Upper lobe of left lung (tissue), 6 donors: ENCODE results near the gene SSTR3. TPM values are rescaled to one million over a fixed set of nuclear protein-coding genes. Genes with fewer than 3 reads are reported as not detected.

Source experiments
- ATAC-seq, 2 donors: fragments of 200-7000 bp; cut with Tn5 transposase; one replicate each; pipeline ENCODE4 v1.9.1; 2022; ENCODE audit warnings: mild to moderate bottlenecking in 2 of 2, moderate library complexity in 2 of 2; ENCODE audit not compliant: low FRiP score in 2 of 2
- DNase-seq, 2 donors: peaks; one replicate each; pipeline ENCODE4 v3.0.0-alpha.2; 2019 to 2020
- H3K27ac ChIP-seq, 4 donors: fragments of 200-600 bp; sonication (generic); one replicate each; pipeline ENCODE4 v1.5.1; 2016 to 2019
- H3K27me3 ChIP-seq, 4 donors: fragments of 200-600 bp; sonication (generic); one replicate each; pipeline ENCODE4 v1.5.1; 2017 to 2019
- H3K36me3 ChIP-seq, 4 donors: fragments of 200-600 bp; sonication (generic); one replicate each; pipeline ENCODE4 v1.5.1; 2016 to 2019
- H3K4me1 ChIP-seq, 4 donors: fragments of 200-600 bp; sonication (generic); one replicate each; pipeline ENCODE4 v1.5.1; 2018 to 2019
- H3K4me3 ChIP-seq, 4 donors: fragments of 200-600 bp; sonication (generic); one replicate each; pipeline ENCODE4 v1.5.1; 2017 to 2019; ENCODE audit warnings: mild to moderate bottlenecking in 2 of 4, moderate library complexity in 1 of 4
- H3K9me3 ChIP-seq, 4 donors: fragments of 200-600 bp; sonication (generic); one replicate each; pipeline ENCODE4 v1.5.1; 2018 to 2019
- EP300 ChIP-seq, 4 donors: sonication (generic); formaldehyde crosslinking; IDR thresholded peaks; one replicate each; pipeline ENCODE4 v1.5.1; 2017; ENCODE audit warnings: antibody characterized with exemption in 4 of 4, control low read depth in 2 of 4
- POLR2A ChIP-seq, 4 donors: fragments of 450-650 bp; IDR thresholded peaks; one replicate each; pipeline ENCODE4 v1.5.1; 2016 to 2017; ENCODE audit warnings: antibody characterized with exemption in 4 of 4, mild to moderate bottlenecking in 2 of 4
- POLR2AphosphoS5 ChIP-seq, 2 donors: sonication (generic); formaldehyde crosslinking; IDR thresholded peaks; one replicate each; pipeline ENCODE4 v1.5.1; 2017; ENCODE audit warnings: antibody characterized with exemption in 2 of 2
- WGBS, 2 donors: methylation state at CpG; one replicate each; pipeline ENCODE4 v1.1.5; 2017 to 2018; 5-methylcytosine and 5-hydroxymethylcytosine counted together
- total RNA-seq, 6 donors: library from RNA; depleted of rRNA in 4 of 6; stranded (reverse); fragments of >200 nt in 4 of 6; gene quantifications; one replicate each; pipeline versions ENCODE4 v1.1.0 to v1.2.1, GENCODE V29; 2016 to 2021
- TF ChIP-seq, protein P1 (sequence below), 6 experiments: fragments of 450-650 bp in 4 of 6; fragments of 200-600 bp in 2 of 6; sonication (generic) in 2 of 6; IDR thresholded peaks; one replicate each; pipeline ENCODE4 v1.5.1; 2016 to 2019; ENCODE audit warnings: antibody characterized with exemption in 6 of 6
- donor health status: DM: no; HTN: no; CAD: no; lungs with moderate emphysema.
- donor health status: DM: no; HTN: yes; CAD: no; lungs with severe emphysema.

Gene SSTR3
- total RNA-seq, 6 donors from 2014 or later: 0.06 to 0.13 TPM; not detected in 4

DNA sequence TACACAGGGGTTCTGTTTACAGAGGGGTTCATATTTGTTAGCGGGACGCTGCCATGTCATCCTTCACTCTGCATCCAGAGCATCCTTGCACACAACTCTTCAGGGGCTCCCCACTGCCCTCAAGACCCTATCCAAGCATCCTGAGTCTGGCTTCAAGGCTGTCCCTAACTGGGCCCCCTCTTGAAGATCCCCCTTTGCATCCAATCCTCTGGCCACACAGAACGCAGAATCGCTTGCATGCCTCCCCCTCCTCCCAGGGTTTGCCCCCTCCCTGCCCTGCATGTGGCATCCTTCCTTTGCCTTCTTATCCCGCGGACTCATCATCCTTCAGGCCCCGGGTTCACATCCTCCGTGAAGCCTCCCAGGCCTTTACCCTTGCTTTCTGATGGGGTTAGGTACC lies 42.9 kb downstream of the SSTR3 start:
- H3K27me3 ChIP-seq: no peaks in the 10 kb centered on the region
- no peak overlapping the region for H3K27ac ChIP-seq
- H3K4me1 ChIP-seq: peaks cover 15 to 22% (median 16%) of the 10 kb centered on the region in 4 donors
- no peak for TF ChIP-seq POLR2A (IDR thresholded peaks at IDR 0.05)
- no peak for TF ChIP-seq EP300 (IDR thresholded peaks at IDR 0.05)
- TF ChIP-seq POLR2AphosphoS5 (IDR thresholded peaks at IDR 0.05): no peak
- TF ChIP-seq, protein P1, sequence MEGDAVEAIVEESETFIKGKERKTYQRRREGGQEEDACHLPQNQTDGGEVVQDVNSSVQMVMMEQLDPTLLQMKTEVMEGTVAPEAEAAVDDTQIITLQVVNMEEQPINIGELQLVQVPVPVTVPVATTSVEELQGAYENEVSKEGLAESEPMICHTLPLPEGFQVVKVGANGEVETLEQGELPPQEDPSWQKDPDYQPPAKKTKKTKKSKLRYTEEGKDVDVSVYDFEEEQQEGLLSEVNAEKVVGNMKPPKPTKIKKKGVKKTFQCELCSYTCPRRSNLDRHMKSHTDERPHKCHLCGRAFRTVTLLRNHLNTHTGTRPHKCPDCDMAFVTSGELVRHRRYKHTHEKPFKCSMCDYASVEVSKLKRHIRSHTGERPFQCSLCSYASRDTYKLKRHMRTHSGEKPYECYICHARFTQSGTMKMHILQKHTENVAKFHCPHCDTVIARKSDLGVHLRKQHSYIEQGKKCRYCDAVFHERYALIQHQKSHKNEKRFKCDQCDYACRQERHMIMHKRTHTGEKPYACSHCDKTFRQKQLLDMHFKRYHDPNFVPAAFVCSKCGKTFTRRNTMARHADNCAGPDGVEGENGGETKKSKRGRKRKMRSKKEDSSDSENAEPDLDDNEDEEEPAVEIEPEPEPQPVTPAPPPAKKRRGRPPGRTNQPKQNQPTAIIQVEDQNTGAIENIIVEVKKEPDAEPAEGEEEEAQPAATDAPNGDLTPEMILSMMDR (IDR thresholded peaks at IDR 0.05): no peak
- DNase-seq (peak in 1 of 2 donors; percentile 11), ATAC-seq (no peak)
- WGBS, 2 donors: 91 to 93% methylated on average over 8 of the region's 8 CpGs
- no peak overlapping the region for H3K4me3 ChIP-seq
- no peaks in the 10 kb centered on the region for H3K36me3 ChIP-seq
- no peaks in the 10 kb centered on the region for H3K9me3 ChIP-seq

DNA sequence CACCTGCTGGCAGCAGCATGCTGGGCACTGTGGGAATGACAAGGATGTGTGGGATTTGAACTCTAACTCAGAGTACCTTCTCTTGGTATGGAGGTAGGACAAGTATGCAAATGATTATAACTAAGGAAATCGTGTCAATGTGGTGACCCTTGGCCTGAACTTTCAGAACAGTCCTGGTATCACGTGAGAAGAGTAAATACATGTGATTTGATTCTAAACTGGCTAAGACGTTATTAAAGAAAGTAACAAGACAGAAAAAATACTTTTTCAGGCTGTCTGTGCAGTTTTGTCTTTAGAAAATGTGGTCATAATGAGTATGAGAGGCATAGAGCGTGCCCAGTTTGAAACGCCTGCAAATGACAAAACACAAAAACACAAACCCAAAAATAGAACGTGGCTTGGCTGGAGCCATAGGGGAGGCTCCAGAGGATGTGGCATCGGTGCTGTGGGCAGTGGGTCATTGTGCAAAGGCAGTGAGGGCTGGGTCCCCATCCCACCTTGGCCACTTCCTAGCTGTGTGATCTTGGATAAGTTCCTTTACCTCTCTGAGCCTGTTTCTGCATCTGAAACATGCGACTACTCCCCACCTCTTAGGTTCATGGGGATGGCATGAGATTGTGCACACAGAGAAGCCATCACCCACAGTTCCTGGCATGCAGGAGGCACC lies 44.2 kb downstream of the SSTR3 start:
- H3K27ac ChIP-seq: peak overlapping the region in 3 of 4 donors; percentile 68 to 81 (median 70)

DNA sequence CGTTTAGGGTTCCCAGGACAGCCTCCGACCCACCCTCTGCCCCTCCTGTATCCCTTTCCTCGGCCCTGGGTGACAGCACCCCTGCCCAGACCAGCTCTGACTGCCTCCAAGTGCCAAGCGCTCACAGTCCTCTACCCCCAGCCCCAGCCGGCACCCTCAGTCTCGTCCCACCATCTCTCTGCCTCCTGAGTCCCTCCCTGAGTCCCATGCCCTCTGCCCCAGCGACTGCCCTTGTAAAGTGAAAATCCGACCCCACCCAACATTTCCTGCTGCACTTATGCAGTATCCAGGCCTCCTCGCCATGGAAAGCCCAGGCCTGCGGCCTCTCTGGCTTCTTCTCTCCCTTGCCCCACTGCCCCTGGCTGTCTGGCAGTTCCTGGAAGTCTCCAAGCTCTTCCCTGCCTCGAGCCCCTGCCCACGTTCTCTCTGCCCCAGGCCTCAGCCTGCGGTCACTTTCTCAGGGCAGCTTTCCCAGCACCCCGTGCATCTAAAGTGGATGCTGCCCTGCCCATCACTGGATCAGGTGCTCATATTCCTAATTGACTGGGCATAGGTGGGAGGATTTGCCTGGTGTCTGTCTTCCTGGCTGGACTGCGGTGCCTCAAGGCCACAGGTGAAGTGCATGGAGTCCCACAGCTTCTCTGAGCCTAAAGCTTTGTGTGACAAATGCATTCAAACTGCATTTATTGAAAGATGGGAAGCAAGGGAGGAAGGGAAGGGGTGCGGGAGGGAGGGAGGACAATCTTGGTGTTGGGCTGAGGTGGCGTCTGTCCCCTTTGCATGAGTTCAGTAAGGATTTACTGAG lies 44.9 kb downstream of the SSTR3 start:
- no peak for DNase-seq
- H3K27ac ChIP-seq: peak overlapping the region in 3 of 4 donors; percentile 68 to 81 (median 70)
- no peaks in the 10 kb centered on the region for H3K27me3 ChIP-seq
- no peak for ATAC-seq
- no peaks in the 10 kb centered on the region for H3K36me3 ChIP-seq
- H3K9me3 ChIP-seq: no peaks in the 10 kb centered on the region
- peak overlapping the region in 1 of 4 donors; percentile 18 for H3K4me3 ChIP-seq
- peaks cover 15 to 22% (median 16%) of the 10 kb centered on the region in 4 donors for H3K4me1 ChIP-seq
- no peak for TF ChIP-seq POLR2A (IDR thresholded peaks at IDR 0.05)
- TF ChIP-seq POLR2AphosphoS5 (IDR thresholded peaks at IDR 0.05): no peak
- TF ChIP-seq, protein P1 (IDR thresholded peaks at IDR 0.05): no peak
- TF ChIP-seq EP300 (IDR thresholded peaks at IDR 0.05): no peak
- WGBS, 2 donors: 67 to 68% methylated on average over 17 of the region's 17 CpGs

More for the DNA sequence above, 44.2 kb downstream of the SSTR3 start:
- WGBS, 2 donors: 48 to 51% methylated on average over 8 of the region's 8 CpGs
- TF ChIP-seq POLR2AphosphoS5 (IDR thresholded peaks at IDR 0.05) (no peak), POLR2A (IDR thresholded peaks at IDR 0.05) (no peak), EP300 (IDR thresholded peaks at IDR 0.05) (no peak)
- TF ChIP-seq, protein P1 (IDR thresholded peaks at IDR 0.05): no peak
- H3K9me3 ChIP-seq: no peaks in the 10 kb centered on the region
- H3K27me3 ChIP-seq: no peaks in the 10 kb centered on the region
- peaks cover 15 to 22% (median 16%) of the 10 kb centered on the region in 4 donors for H3K4me1 ChIP-seq
- no peak overlapping the region for H3K4me3 ChIP-seq
- DNase-seq (no peak), ATAC-seq (no peak)
- H3K36me3 ChIP-seq: no peaks in the 10 kb centered on the region

DNA sequence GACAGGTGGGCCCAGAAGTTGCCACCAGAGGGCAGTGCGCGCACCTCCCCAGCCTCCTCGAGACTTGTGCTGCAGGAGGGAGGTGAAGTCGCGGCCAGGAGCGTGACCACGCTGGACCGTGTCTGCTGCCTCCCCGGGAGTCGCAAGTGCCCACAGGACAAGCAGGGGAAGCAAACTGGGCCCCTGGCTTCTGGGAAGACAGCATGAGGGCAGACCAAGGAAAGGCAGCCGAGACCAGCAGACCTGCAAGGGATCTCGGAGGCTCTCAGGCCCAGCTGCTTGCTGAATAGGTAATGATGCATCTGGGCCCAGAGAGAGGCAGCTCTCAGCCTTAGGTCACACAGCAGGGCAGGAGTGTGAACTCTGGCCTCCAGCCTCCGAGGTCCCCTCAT lies 45.6 kb downstream of the SSTR3 start:
- peak overlapping the region in 3 of 4 donors; percentile 68 to 81 (median 70) for H3K27ac ChIP-seq
- H3K4me1 ChIP-seq: peaks cover 15 to 22% (median 16%) of the 10 kb centered on the region in 4 donors
- 13 to 57% methylated on average over 1 to 13 of the region's 13 CpGs for WGBS, 2 donors
- TF ChIP-seq, protein P1 (IDR thresholded peaks at IDR 0.05): peak in 5 of 6 experiments; percentile 88 to 96 (median 93)
- TF ChIP-seq POLR2AphosphoS5 (IDR thresholded peaks at IDR 0.05) (peak in 1 of 2 donors; percentile 17), POLR2A (IDR thresholded peaks at IDR 0.05) (no peak)
- DNase-seq: peak; percentile 88 to 93
- no peaks in the 10 kb centered on the region for H3K27me3 ChIP-seq
- peak; percentile 86 to 93 for ATAC-seq
- peak overlapping the region in 2 of 4 donors; percentile 18 to 24 for H3K4me3 ChIP-seq
- no peaks in the 10 kb centered on the region for H3K9me3 ChIP-seq
- H3K36me3 ChIP-seq: no peaks in the 10 kb centered on the region
